NCI-H1436 (cell line): ENCODE data around the gene ENOX2.
"Not testable (repeated sequence)": the region's sequence is repeated elsewhere in the genome, so short reads cannot be mapped to it uniquely, and the experiment has no call there.

Experiments used
- DNase-seq: peaks from one replicate; lab custom pipeline; 2025; lab: John Stamatoyannopoulos, UW

ENOX2 gene

DNA sequence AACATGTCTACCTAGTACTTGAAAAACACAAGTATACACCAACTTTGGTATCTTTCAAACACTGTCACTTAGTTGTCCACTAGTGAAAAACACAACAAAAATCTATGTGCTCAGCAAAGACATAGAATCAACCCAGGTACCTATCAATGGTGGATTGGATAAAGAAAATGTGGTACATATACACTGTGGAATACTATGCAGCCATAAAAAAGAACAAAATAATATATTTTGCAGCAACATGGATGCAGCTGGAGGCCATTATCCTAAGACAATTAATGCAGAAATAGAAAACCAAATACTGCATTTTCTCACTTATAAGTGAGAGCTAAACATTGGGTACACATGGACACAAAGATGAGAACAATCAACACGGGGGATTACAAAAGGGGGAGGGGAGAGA is 148.7 kb downstream of the ENOX2 start:
- DNase-seq = no peak

DNA sequence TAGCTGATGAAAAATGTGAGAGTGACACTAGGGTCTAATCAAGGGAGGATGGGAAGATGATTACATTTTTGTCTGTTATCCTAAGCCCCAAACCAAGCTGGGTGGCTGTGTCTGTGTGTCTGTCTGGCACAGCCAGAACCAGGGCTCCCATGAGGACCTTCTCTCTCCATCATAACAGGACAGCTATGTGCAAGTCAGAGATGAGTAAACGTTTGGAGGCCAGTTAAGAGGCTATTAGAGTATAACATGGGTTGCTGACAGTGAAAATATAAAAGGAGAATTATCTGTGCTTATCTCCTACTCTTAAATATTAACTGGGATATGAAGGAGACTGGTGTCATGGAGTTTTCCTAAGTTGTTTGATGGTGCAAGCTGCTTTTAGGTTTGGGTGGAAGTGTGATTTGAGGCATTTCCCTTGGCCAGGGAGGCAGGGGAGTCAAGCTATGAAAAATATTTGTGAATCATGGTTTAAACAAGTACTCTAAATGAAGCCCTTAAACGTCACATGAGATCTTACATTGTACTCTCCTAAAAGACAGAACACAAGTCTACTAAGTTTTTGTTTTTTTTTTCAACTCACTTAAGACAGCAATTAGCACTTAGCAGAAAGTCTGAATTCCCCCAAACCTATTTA is 156.2 kb downstream of the ENOX2 start:
- no peak for DNase-seq

DNA sequence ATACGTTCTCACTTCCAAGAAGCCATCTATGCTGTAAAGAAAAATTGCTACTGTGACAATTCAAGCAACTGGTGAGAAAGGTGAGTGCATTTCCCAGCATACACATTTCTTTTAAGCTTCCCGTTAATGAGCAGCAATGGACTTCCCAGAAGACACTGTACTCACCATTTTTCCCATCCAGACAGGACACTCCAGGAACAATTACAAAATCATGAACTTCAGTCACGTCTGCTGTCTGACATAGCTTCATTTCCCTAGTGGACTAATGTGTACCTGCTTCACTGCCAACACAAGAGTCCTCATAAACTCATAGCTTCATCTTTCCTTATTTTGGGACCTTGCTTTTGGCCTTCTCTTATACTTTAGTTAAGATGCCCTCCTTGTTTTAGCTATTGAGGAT is 156.9 kb downstream of the ENOX2 start:
- no peak for DNase-seq

DNA sequence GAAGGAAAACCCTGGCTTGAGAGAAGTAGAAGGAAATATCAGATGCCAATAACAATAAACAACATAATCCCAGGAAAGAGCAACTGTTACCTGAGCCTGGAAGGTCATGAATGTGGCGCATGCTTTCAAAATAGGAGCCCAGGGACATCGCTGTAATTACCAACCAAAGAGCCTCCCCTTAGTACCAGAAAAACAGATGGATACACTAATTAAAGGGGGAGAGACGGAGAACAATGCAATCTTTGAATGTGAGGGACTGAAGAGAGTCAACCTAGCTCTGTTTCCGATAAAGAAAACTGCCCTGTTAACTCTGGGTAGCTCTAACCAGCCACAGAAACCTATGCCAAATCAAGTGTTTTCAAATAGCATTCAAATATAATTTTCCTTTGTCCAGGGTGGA is 161.4 kb downstream of the ENOX2 start:
- DNase-seq = peak; percentile 41

DNA sequence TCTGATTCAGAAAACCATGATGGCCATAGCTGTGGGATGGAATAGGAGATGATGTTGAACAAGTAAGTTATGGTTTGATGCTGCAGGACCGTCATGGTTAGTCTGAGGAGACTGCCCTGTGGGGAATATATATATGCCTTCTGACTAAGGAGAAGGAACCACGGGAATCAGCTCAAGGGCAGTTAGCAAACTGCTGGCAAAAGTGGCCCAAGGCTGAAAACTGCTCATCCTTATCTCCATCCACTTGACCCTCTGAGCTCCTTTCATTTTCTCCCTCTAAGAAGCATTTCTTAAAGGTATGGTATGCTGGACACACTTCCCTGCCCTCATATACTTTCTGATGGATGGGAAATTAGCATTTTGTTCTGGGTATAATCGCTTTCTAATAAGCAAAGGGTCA is 161.9 kb downstream of the ENOX2 start:
- no peak for DNase-seq

DNA sequence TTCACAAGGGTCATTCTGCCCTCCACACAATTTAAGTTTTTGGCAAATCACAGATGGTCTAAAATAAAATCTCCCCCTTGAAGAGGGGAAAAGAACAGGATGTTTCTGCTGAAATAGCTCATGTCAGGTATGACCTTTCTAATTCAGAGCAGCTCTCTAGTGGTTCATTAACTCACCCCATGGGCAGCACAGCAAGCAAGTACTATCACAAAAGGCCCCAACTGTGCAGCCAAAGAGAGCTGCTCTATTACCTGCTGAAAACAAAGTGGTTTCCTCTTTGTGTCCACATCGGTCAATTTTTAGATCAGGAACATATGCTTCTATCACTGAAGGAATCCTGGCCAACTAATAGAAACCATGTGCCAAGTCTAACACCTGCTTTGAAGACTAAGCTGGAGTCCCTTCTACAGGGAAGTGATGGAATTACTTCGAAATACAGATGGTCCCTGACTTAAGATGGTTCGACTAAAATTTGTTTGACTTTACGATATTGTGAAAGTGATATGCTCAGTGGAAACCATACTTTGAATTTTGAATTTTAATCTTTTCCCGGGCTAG is 164.3 kb downstream of the ENOX2 start:
- no peak for DNase-seq

DNA sequence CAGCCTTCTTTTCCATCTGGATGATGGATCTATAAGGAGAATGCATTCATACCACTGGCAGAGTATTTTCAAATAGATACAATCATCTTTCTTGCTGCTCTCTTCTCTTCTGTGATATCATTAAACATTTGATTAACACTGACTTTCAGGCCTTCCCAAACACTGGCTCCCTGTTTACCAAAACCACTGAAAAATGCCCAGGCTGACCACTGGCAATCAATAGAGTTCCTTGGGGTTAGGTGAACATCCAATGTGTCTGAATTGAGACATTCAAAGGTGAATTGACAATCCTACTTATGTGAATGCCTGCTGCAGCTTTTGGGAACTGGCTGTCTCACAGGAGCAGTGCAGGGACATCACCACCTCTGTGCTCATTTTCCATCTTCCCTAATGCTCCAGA is 168.3 kb downstream of the ENOX2 start:
- DNase-seq = no peak

DNA sequence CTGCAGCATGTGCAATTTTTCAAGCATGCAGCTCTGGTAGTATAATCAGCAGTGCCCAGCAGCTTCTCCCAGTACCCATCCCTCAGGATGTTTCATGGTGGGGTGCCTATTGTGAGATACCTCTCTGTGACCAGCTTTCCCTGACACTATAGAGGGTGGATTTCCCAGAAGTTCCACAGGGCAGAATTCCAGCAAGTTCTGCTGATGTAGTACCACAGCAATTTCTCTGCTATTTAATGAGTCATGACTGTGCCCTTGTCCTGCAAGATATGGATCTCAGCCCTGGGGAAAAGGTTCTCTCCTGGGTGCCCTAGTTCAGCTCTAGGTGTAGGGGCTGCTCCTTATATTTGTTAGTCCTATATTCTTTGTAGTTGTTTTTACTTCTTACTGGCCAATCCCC is 174.8 kb downstream of the ENOX2 start:
- no peak for DNase-seq

DNA sequence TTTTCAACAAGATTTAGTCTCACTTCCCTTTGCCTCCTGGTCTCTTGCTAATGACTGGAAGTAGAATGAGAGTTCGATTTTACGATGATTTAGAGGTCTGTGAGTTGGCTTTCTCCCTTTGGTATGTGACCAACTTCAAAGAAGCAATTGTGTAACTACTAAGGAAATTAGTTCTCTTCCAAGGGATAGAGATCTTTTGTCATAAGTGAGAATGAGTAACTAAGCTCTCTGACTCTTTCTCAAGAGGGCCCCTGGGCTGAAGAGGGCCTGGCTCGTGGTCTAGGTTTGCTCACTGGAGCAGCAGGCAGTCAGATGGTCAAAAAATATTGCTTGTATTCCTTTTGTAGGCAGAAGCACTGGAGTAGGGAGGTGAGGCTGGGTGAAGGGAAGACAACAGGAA is 176.3 kb downstream of the ENOX2 start:
- DNase-seq = no peak

DNA sequence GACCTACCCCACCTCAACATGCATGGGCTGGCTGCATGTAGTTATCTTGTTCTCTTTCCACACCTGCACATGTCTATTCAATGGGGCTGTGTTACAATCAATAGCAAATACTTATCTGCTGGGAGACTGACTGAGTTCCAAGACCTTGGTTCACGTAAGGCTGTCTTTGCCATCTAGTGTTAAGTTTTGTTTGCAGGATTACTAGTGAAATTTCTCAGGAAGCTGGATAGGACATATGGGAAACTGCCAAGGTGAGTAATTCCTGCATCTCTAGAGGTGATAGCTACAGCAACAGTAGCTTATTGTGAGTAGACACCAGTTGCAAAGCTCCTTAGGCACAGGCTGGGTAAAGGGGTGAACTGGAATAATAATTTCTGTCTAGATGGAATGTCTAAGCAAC is 177.5 kb downstream of the ENOX2 start:
- DNase-seq = no peak

DNA sequence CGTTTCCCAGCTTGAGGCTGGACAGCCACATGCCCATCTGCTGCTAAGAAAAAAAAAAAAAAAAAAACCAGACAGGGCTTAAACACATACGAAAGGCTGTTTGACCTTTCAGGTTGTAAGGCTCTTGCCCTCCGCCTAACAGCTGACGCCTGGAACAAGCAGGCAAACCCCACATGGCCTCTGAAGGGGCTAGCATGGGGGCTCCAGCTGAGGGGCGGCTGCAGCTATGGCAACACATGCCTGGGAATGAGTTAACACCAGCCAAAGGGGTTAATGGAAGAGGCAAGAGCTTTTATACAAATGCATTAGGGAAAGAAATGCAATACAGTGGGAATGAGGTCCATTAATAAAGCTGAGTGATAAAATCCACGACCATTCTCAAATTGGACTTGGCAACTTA is 183.6 kb downstream of the ENOX2 start:
- DNase-seq = no peak

DNA sequence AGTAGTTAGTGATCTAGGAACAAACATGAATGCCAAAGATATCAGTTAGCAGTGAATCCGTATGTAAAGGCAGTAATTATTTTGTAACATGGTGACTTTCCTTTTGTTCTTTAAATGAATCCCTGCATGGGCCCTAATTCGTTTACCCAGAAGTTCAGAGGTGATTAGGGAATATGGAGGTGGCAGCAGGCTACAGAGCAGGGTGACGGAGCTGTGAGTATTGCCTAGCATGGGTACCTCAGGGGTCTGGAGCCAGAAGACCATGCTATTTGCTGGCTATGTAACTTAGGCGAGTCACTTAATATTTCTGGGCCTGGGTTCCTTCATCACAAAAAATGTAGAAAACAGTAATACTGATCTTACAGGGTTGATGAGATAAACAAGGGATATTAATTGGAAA is 184.9 kb downstream of the ENOX2 start:
- no peak for DNase-seq

DNA sequence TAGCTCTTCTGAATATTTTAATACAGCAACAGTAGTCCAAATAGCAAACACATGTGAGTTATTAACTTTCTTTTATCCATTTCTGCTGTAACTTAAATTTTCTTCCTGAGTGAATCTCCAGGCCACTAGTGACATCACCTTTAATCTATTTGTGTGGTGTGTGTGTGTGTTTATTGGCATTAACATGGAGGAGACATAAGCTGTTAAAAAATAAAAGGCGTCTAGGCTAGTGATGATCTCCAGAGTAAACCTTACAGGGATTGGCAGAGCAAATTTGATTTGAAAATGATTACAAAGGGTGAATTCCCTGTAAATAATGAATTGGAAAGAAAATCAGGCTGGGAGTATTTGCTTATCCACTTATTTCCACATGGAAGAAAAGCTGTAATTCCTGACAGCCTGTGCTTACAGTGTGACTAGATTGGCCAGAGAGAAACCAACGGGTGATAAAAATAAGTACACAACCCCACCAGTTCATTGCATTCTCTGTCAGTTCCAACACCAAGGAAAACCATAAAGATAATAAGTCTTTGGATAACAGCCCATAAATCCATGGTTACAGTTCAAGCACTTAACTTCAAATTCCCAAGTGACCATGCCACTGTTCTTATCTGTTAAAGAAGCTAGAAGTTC is 186.1 kb downstream of the ENOX2 start:
- no peak for DNase-seq

DNA sequence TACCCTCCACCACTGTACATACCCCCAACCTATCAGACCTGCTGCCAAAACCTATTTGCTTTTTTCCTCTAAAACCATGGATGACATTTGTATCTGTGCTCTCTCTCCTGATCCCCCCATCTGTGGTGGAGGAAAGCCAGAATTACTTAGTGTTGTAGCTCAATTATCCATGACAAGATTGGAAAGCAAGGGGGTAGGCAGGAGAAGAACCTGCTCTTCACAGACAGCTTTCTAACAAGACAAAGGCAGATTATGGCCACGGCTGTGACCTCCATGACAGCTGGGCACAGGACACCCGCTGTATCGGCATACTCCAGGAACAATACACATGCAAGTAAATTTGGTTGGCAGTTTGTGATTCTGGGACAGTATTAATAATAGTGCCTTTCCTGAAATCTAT is 186.7 kb downstream of the ENOX2 start:
- DNase-seq = no peak

DNA sequence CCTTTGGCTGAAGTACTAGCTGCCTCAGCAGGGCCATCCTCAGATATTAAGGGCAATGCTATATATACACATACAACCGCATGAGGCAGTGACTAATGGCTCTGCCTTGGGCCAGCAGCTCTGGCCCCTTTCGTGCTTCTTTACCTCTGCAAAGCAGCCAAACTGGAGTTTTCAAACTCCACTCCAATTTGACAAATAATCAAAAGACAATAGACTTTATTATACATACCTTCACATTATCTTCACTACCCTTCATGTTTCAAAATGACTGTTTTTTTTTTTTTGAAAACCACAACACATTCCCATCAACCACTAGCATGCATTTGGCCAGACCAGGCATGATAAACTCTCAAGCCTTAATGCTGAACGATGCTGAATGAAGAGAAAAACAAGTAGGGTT is 187.7 kb downstream of the ENOX2 start:
- DNase-seq = no peak

DNA sequence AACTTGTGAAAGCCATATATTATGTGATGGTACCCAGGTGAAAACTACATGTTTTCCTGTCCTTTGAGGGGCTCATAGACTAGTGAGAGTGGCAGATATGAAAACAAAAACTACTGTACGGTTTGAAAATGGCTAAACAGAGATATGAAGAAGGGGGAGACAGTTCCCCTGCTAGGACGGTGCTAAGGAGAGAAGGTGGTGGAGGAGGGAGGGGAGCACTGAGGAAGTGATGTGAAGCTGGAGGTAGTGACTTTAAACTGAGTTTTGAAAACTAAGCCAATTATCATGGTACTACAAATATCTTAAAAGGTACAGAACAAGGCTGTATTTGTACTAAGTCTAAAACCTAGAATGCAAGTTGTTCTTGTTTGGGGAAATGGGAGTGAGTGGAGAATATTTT is 188.3 kb downstream of the ENOX2 start:
- DNase-seq = no peak

DNA sequence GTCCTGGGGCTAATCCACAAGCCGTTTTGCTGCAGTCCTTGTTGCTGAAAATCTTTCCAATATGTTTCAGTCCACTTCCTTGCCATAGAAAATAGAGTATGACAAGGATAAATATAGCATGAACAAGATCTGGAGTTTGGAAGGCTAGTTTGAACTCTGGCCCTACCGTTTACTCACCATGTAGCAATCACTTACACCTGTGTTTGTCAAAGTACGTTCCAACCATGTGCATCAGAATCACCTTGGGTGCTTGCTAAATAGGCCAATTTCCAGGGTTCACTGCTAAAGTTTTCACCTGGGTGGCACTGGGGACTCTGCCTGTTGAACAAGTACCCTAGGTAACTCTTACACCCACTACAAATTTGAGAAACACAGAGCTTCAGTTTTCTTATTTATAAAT is 188.9 kb downstream of the ENOX2 start:
- DNase-seq = no peak

DNA sequence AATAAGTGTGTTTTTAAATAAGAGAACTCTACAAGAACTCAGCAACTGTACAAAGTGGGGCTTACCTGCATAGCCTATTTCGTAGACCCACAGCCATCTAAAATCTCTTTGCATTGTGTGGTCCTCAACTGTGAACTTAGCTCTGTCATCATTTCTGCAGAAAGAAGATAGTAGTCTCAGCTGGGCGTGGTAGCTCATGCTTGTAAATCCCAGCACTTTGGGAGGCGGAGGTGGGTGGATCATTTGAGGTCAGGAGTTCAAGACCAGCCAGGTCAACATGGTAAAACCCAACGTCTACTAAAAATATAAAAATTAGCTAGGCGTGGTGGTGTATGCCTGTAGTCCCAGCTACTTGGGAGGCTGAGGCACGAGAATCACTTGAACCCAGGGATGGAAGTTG is 193.8 kb downstream of the ENOX2 start:
- DNase-seq = not testable (repeated sequence)

DNA sequence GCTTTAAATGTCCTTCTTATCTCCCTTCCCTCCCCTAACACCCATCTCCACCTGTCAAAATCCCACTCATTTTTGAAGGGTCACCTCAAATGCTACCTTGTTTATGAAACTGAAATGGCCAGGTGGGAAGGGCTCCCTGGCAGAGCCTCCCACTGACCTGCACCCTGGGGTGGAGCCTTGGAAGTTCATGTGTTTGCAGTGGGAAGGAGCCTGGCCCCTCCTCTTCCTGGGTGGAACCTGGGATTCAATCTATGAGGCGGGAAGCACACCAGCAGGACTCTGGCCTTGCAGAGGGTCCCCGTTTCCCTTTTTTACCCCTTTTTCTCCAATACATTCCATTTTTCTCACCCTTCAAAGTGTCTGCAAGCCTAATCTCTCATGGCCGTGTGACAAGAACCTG is 197.4 kb downstream of the ENOX2 start:
- DNase-seq = no peak

DNA sequence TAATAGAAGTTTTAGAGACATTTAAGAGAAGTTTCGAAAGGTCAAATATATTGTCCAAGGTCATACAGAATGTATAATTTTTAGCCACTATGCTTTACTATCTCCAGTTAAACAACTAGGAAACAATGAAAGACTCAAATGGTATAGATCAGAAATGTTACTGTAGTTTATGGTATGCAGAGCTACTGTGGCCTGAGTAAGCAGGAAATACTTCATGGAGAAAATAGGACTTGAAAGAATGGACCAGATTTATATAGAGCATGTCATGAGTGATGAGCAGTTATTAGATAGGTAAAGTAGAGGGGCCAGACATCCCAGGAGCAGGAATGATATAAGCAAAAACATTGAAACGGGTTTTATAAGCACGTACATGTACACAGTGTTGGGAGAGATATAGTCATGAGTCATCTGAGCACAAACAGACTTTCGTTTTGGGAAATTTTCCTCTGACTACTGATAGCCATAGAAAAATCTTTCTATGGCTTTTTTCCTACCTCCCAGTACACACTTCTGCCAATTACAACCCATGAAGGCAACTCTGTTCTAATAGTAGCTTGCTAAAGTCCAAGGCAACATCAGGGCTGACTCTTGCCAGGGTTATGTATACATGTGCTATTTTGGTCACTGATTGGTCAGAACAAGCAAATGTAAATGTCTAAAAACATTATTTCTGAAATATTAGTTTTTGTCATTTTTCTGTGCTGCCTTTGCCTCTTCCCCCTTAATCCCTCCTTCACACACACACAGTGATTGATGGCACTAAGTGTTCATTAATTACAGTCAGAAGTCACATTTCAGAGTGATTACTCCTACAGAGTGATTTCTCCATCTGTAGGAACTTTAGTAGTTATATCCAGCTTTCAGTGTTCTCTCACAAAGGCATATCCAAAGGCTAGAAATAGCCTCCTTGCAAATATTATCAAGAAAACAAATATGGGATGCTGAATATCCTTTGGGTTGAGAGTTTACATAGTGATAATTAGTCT is 198.7 kb downstream of the ENOX2 start:
- no peak for DNase-seq

DNA sequence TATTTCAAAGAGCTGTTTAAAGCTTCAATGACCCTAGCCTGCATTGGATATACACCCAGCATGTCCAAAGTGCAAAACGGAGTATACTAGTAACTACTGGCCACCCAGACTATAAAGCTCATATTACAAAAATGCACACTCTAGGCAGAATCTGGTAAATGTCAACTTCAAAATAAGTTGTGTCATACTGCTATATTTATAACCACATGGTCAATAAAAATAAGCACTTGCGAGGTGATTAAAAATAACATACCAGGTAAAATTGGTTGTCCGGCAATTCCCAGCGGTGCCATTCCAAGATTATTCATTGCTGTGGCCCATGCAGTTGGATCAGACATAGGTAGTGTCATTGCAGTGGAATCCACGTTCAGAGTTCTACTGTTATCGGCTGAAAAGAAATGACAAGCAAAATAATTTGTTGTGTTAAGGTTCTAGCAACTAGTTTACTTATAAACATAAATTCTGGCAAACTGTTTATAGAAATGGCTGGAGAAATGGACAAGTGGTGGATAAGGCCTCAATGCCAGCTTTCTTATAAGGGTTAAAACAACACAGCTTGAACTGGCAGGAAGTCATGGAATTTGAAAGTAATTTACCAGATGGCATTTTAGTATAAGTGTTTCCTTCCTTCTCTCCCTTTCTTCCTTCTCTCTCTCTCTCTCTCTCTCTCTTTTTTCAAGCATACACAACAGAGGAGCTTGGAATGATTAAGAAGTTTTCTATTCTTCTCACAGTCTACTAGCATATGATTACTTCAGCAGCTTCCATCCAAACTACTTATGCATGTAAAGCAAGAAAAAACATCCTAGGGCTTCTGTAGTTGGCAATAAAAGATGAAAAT is 199.9 kb downstream of the ENOX2 start:
- no peak for DNase-seq

DNA sequence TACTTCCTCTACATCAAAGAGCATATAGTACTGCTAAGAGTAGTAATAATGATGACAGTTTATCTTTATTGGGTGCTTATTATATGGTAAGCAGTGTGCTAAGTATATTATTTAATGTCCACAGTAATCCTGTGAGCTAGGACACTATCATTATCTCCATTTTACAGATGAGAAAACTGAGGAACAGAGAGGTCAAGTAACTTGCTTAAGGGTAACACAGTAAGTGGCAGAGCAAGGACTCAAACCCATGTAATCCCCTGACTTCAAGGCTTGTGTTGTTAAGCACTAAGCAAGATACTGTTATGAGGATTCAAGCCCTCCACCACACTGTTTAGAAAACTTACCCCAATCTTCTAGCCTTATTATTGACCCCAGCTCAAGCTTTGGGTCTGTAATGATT is 202.4 kb downstream of the ENOX2 start:
- no peak for DNase-seq
